Loucy (cell line): ENCODE results near the gene IFITM1.

Experiments used
- H2AFZ ChIP-seq: fragments of 200-600 bp; sonication (generic); 2 replicates; pipeline ENCODE4 v1.6.0; 2016; ENCODE audit warnings: antibody characterized with exemption, mild to moderate bottlenecking, low read length, moderate library complexity
- H3F3A ChIP-seq: fragments of 200-600 bp; 2 replicates; pipeline ENCODE4 v1.6.0; 2016; ENCODE audit warnings: antibody characterized with exemption, low read depth, mild to moderate bottlenecking
- H3K27me3 ChIP-seq: fragments of 200-600 bp; sonication (generic); 2 replicates; pipeline ENCODE4 v1.6.1; 2014; ENCODE audit warnings: low read length, mild to moderate bottlenecking; ENCODE audit not compliant: insufficient read depth, poor library complexity, severe bottlenecking
- H3K36me3 ChIP-seq: fragments of 200-600 bp; sonication (generic); 2 replicates; pipeline ENCODE4 v1.6.1; 2016; ENCODE audit warnings: low read length; ENCODE audit not compliant: insufficient read depth
- H3K4me1 ChIP-seq: fragments of 200-600 bp; sonication (generic); 2 replicates; pipeline ENCODE4 v1.5.1; 2014; ENCODE audit warnings: low read length, mild to moderate bottlenecking; ENCODE audit not compliant: insufficient read depth, poor library complexity, severe bottlenecking
- H3K4me2 ChIP-seq: fragments of 200-600 bp; sonication (generic); 2 replicates; pipeline ENCODE4 v1.6.0; 2014; ENCODE audit warnings: antibody characterized with exemption, low read length, low read depth, mild to moderate bottlenecking; ENCODE audit not compliant: poor library complexity, severe bottlenecking
- H3K4me3 ChIP-seq: fragments of 200-600 bp; sonication (generic); 2 replicates; pipeline ENCODE4 v1.5.1; 2014; ENCODE audit warnings: low read length, mild to moderate bottlenecking, mixed read lengths; ENCODE audit not compliant: poor library complexity, severe bottlenecking
- H3K79me2 ChIP-seq: fragments of 200-600 bp; sonication (generic); 2 replicates; pipeline ENCODE4 v1.6.1; 2014; ENCODE audit warnings: low read length; ENCODE audit not compliant: insufficient read depth
- H3K9ac ChIP-seq: fragments of 200-600 bp; sonication (generic); 2 replicates; pipeline ENCODE4 v1.6.0; 2014; ENCODE audit warnings: mild to moderate bottlenecking, low read depth, low read length, moderate library complexity; ENCODE audit not compliant: poor library complexity, severe bottlenecking
- H3K9me2 ChIP-seq: fragments of 200-600 bp; sonication (generic); replicated peaks from 2 replicates; pipeline ENCODE4 v1.6.1; 2016; ENCODE audit warnings: low read depth, low read length, mixed read lengths
- H3K9me3 ChIP-seq: fragments of 200-600 bp; sonication (generic); 2 replicates; pipeline ENCODE4 v1.6.1; 2014; ENCODE audit warnings: mild to moderate bottlenecking, antibody characterized with exemption, low read length, low read depth; ENCODE audit not compliant: insufficient read depth
- H4K20me1 ChIP-seq: fragments of 200-600 bp; sonication (generic); 2 replicates; pipeline ENCODE4 v1.6.0; 2014; ENCODE audit warnings: antibody characterized with exemption, low read length, mild to moderate bottlenecking; ENCODE audit not compliant: insufficient read depth, poor library complexity, severe bottlenecking
- EZH2phosphoT487 ChIP-seq: fragments of 200-600 bp; IDR thresholded peaks from 2 replicates; pipeline ENCODE4 v1.6.1; 2018; ENCODE audit warnings: antibody characterized with exemption, mild to moderate bottlenecking, moderate library complexity, borderline replicate concordance
- TF ChIP-seq, protein P1 (sequence below): fragments of 200-600 bp; sonication (generic); conservative IDR thresholded peaks from 2 replicates; pipeline ENCODE4 v1.5.1; 2014; ENCODE audit warnings: mild to moderate bottlenecking, antibody characterized with exemption, low read length

IFITM1 gene

DNA sequence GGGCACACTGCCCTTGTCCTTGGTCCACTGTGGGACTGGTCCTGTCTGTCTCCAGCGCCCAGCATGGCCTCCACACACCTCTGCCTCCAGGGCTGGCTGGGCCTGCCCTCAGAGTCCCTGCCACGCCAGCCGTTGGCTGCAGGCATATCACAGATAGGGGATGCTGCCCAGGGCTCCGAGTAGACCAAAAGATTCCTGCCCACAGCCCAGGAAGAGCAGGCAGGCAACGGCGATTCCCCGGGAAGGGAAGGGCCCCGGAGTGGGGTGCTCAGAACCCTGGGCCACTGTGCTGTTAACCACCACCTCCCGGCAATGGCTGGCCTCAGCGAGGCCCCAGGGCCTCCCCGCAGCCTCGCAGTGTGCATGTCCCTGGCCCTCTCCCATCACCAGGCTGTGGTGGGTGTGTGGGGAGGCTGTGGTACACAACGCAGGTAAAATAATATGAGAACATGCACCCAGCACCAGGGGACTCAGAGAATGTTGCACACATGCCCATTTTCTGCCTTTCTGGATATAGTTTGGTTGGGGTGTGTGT lies 16.7 kb upstream of the IFITM1 start:
- H3K4me2 ChIP-seq: peak overlapping the region; percentile 49

DNA sequence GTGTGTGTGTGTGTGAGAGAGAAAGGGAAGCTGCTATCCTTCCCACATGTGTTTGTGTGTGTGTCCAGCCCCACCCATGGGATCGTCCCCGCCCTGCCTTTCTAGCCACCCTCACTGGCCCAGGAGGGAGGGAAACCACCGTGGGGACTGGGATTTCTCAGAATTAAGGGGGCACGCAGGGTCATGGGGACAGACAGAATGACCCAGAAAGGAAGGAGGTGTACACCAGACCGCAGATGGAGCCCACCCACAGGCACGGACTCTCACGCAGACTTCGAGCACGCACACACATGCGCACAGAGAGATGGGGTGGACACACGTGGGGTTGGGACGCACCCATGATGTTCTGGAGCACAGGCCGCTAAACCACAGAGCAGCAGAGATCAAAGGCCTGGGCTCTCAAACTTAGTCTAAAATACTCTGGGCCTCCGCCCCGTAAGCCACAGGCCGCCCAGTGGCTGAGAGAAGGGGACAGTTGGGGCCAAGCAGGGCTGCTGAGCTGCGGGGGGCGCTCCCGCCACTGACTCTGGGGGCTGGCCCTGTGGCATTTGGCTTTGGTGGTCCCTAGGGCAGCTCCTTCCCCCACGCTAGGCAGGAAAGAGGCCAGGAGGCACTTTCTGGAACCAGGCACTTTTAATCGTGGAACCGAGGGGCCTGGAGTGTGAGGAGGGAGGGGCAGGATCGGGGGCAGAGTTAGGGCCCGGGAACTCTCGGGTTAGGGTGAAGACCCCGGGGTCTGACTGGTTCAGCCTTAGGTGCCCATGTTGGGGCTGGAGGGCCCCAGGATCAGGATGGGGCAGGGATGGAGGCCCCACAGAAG lies 16.0 kb upstream of the IFITM1 start:
- H2AFZ ChIP-seq: no peak overlapping the region
- no peaks in the 10 kb centered on the region for H3K79me2 ChIP-seq
- TF ChIP-seq, protein P1, sequence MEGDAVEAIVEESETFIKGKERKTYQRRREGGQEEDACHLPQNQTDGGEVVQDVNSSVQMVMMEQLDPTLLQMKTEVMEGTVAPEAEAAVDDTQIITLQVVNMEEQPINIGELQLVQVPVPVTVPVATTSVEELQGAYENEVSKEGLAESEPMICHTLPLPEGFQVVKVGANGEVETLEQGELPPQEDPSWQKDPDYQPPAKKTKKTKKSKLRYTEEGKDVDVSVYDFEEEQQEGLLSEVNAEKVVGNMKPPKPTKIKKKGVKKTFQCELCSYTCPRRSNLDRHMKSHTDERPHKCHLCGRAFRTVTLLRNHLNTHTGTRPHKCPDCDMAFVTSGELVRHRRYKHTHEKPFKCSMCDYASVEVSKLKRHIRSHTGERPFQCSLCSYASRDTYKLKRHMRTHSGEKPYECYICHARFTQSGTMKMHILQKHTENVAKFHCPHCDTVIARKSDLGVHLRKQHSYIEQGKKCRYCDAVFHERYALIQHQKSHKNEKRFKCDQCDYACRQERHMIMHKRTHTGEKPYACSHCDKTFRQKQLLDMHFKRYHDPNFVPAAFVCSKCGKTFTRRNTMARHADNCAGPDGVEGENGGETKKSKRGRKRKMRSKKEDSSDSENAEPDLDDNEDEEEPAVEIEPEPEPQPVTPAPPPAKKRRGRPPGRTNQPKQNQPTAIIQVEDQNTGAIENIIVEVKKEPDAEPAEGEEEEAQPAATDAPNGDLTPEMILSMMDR: no peak; the same call in 1 of the 2 replicates
- TF ChIP-seq EZH2phosphoT487: no peak
- H3K27me3 ChIP-seq: no peaks in the 10 kb centered on the region
- no peaks in the 10 kb centered on the region; the same call in 1 of the 2 replicates for H3K36me3 ChIP-seq
- peaks cover 15% of the 10 kb centered on the region for H3K4me1 ChIP-seq
- H3F3A ChIP-seq: no peaks in the 10 kb centered on the region
- peak overlapping the region; percentile 49 for H3K4me2 ChIP-seq
- H3K9ac ChIP-seq: peak overlapping the region; percentile 23
- H4K20me1 ChIP-seq: no peaks in the 10 kb centered on the region
- H3K9me2 ChIP-seq: no peaks in the 10 kb centered on the region
- no peak overlapping the region for H3K4me3 ChIP-seq
- H3K9me3 ChIP-seq: no peaks in the 10 kb centered on the region

More for the DNA sequence above, 16.7 kb upstream of the IFITM1 start:
- no peaks in the 10 kb centered on the region for H3K9me3 ChIP-seq
- H3K9me2 ChIP-seq: no peaks in the 10 kb centered on the region
- no peaks in the 10 kb centered on the region for H4K20me1 ChIP-seq
- peak overlapping the region; percentile 23 for H3K9ac ChIP-seq
- H3K4me1 ChIP-seq: peaks cover 20% of the 10 kb centered on the region
- no peaks in the 10 kb centered on the region for H3K79me2 ChIP-seq
- H3K36me3 ChIP-seq: no peaks in the 10 kb centered on the region; the same call in 1 of the 2 replicates
- no peak overlapping the region for H3K4me3 ChIP-seq
- no peak for TF ChIP-seq EZH2phosphoT487
- TF ChIP-seq, protein P1: no peak
- H3K27me3 ChIP-seq: no peaks in the 10 kb centered on the region
- no peak overlapping the region for H2AFZ ChIP-seq
- no peaks in the 10 kb centered on the region for H3F3A ChIP-seq

DNA sequence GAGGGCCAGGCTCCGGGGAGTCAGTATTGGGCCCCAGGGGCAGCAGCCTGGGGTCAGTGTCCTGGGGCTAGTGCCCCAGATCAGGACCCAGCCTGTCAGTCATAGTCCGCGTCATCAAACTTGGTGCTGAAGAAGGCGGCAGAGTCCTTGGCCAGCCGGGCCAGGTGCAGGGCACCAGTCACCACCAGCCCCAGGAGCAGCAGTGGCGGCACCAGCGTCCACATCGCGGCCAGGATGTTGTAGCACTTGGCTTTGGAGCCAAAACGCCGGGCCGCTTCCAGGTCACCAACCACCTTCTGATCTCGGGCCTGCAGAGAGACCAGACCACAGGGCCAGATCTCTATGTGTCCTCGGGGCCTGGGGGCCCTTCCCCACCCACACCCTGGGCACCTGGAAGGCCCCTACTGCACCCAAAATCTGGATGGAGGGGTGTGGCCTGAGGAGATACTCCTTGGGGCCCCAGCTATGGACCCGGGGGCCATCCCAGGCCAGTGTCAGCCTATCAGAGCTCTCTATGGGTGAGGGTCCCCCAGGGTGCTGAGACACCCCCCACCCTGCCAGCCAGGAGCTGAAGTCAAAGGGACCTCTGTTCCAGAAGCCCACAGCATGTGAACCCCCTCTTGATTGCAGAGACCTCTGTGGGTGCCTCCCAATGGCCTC lies 15.3 kb upstream of the IFITM1 start:
- Histone ChIP-seq H3K9ac (peak overlapping the region; percentile 48), H3K4me3 (no peak overlapping the region), H3K4me1 (peaks cover 15% of the 10 kb centered on the region), H3K79me2 (no peaks in the 10 kb centered on the region), H3F3A (no peaks in the 10 kb centered on the region), H3K27me3 (no peaks in the 10 kb centered on the region), H3K9me2 (no peaks in the 10 kb centered on the region), H3K4me2 (peak overlapping the region; percentile 49), H3K36me3 (no peaks in the 10 kb centered on the region; the same call in 1 of the 2 replicates), H4K20me1 (no peaks in the 10 kb centered on the region), H2AFZ (no peak overlapping the region), H3K9me3 (no peaks in the 10 kb centered on the region)
- TF ChIP-seq EZH2phosphoT487: no peak
- TF ChIP-seq, protein P1: no peak
